B cell (primary cell): ENCODE results near the gene SLC22A31. TPM values are rescaled to one million over a fixed set of nuclear protein-coding genes. Genes with fewer than 3 reads are reported as not detected.

Source experiments
- polyA plus RNA-seq: library from polyadenylated mRNA; depleted of rRNA; stranded (reverse); fragments of >200 nt; gene quantifications from 2 replicates; pipeline ENCODE4 v1.2.3, GENCODE V29; 2012
- total RNA-seq, 2 donors: library from RNA; stranded (reverse); fragments of 120-200 nt in 1 of 2; gene quantifications; 1 replicate in 1 of 2; 2 replicates in 1 of 2; pipeline versions ENCODE4 v1.2.3 to v1.2.4, GENCODE V29; 2013 to 2022

The SLC22A31 gene
- total and polyA plus RNA-seq, 2 donors (not counting 1 experiment from before 2014, with no cell fraction given) = 0.33 TPM; not detected in 1

Other genes with a start within 250 kb of the SLC22A31 start
- gene CBFA2T3, start 223.3 kb downstream of the SLC22A31 start, total RNA-seq = 58.3 and 58.5 TPM in 2 replicates
- gene CBFA2T3, start 223.3 kb downstream of the SLC22A31 start, polyA plus RNA-seq = 40.8 and 44.8 TPM in 2 replicates
- gene ACSF3, start 106.7 kb downstream of the SLC22A31 start, total RNA-seq = 113 and 115 TPM in 2 replicates
- gene ACSF3, start 106.7 kb downstream of the SLC22A31 start, polyA plus RNA-seq = 41.8 and 45.2 TPM in 2 replicates
- not detected in 2 replicates for gene CDH15, start 28.8 kb downstream of the SLC22A31 start, total RNA-seq
- not detected in 2 replicates for gene CDH15, start 28.8 kb downstream of the SLC22A31 start, polyA plus RNA-seq
- gene ZNF778, start 17.2 kb upstream of the SLC22A31 start, total RNA-seq = 8.9 and 13.4 TPM in 2 replicates
- gene ZNF778, start 17.2 kb upstream of the SLC22A31 start, polyA plus RNA-seq = 2.2 TPM in 2 replicates